Trophoblast cell (in vitro differentiated cells and primary cell): ENCODE data around the gene SRI.
"Not testable (repeated sequence)": the region's sequence is repeated elsewhere in the genome, so short reads cannot be mapped to it uniquely, and the experiment has no call there.

Experiments
- DNase-seq, 2 donors: peaks; one replicate each; pipeline ENCODE4 v3.0.0-alpha.2; 2016
- H2AFZ ChIP-seq: 2 replicates; pipeline ENCODE4 v1.6.1; 2013; ENCODE audit warnings: low read length, moderate library complexity, mild to moderate bottlenecking; ENCODE audit not compliant: insufficient read depth, poor library complexity
- H2AK5ac ChIP-seq: 2 replicates; pipeline ENCODE4 v1.6.1; 2013; ENCODE audit warnings: mild to moderate bottlenecking, low read length
- H2BK120ac ChIP-seq: 2 replicates; pipeline ENCODE4 v1.6.1; 2013; ENCODE audit warnings: low read length, mild to moderate bottlenecking, moderate library complexity; ENCODE audit not compliant: insufficient read depth, poor library complexity
- H2BK12ac ChIP-seq: 2 replicates; pipeline ENCODE4 v1.6.1; 2013; ENCODE audit warnings: mild to moderate bottlenecking, low read length, moderate library complexity
- H2BK5ac ChIP-seq: 2 replicates; pipeline ENCODE4 v1.6.1; 2013; ENCODE audit warnings: low read length, low read depth, moderate library complexity, mild to moderate bottlenecking; ENCODE audit not compliant: poor library complexity
- H3K14ac ChIP-seq: 2 replicates; pipeline ENCODE4 v1.6.1; 2013; ENCODE audit warnings: mild to moderate bottlenecking, low read length
- H3K18ac ChIP-seq: 2 replicates; pipeline ENCODE4 v1.6.1; 2013; ENCODE audit warnings: mild to moderate bottlenecking, low read length
- H3K23ac ChIP-seq: 2 replicates; pipeline ENCODE4 v1.6.1; 2013; ENCODE audit warnings: low read length
- H3K27ac ChIP-seq: 2 replicates; pipeline ENCODE4 v1.5.1; 2013; ENCODE audit warnings: low read depth, mild to moderate bottlenecking, inconsistent platforms, low read length, moderate library complexity
- H3K27me3 ChIP-seq: 2 replicates; pipeline ENCODE4 v1.6.1; 2013; ENCODE audit warnings: inconsistent platforms, mild to moderate bottlenecking, low read length, moderate library complexity; ENCODE audit not compliant: insufficient read depth
- H3K36me3 ChIP-seq, 2 experiments: 1 replicate in 1 of 2; 2 replicates in 1 of 2; pipeline ENCODE4 v1.6.1; 2013; ENCODE audit warnings: low read length in 2 of 2, mild to moderate bottlenecking in 2 of 2, moderate library complexity in 1 of 2; ENCODE audit not compliant: insufficient read depth in 2 of 2, control insufficient read depth in 1 of 2
- H3K4ac ChIP-seq: 2 replicates; pipeline ENCODE4 v1.6.1; 2013; ENCODE audit warnings: low read depth, mild to moderate bottlenecking, low read length, moderate library complexity
- H3K4me1 ChIP-seq, 2 experiments: 1 replicate in 1 of 2; 2 replicates in 1 of 2; pipeline ENCODE4 v1.6.1; 2013; ENCODE audit warnings: low read length in 2 of 2, mild to moderate bottlenecking in 2 of 2, moderate library complexity in 1 of 2; ENCODE audit not compliant: insufficient read depth in 2 of 2, control insufficient read depth in 1 of 2
- H3K4me2 ChIP-seq: 2 replicates; pipeline ENCODE4 v1.6.1; 2013; ENCODE audit warnings: inconsistent platforms, mild to moderate bottlenecking, low read length, moderate library complexity
- H3K4me3 ChIP-seq: 2 replicates; pipeline ENCODE4 v1.5.1; 2013; ENCODE audit warnings: mild to moderate bottlenecking, low read depth, low read length, inconsistent platforms
- H3K79me1 ChIP-seq: one replicate; pipeline ENCODE4 v1.6.1; 2013; ENCODE audit warnings: low read length
- H3K79me2 ChIP-seq: 2 replicates; pipeline ENCODE4 v1.6.1; 2013; ENCODE audit warnings: low read length, mild to moderate bottlenecking; ENCODE audit not compliant: control insufficient read depth, insufficient read depth, poor library complexity
- H3K9ac ChIP-seq: 2 replicates; pipeline ENCODE4 v1.6.1; 2013; ENCODE audit warnings: mild to moderate bottlenecking, low read length
- H3K9me3 ChIP-seq: 2 replicates; pipeline ENCODE4 v1.6.1; 2013; ENCODE audit warnings: low read depth, mild to moderate bottlenecking, control low read depth, inconsistent platforms, low read length; ENCODE audit not compliant: insufficient read depth
- H4K12ac ChIP-seq: 2 replicates; pipeline ENCODE4 v1.6.1; 2013; ENCODE audit warnings: low read depth, mild to moderate bottlenecking, low read length, moderate library complexity
- H4K8ac ChIP-seq: 2 replicates; pipeline ENCODE4 v1.6.1; 2013; ENCODE audit warnings: low read depth, mild to moderate bottlenecking, low read length, moderate library complexity
- H4K91ac ChIP-seq: one replicate; pipeline ENCODE4 v1.6.1; 2013; ENCODE audit warnings: low read depth, mild to moderate bottlenecking, low read length, moderate library complexity
- WGBS: extraction: QIAGEN DNeasy Blood & Tissue Kit; methylation state at CpG from one replicate; pipeline ENCODE4 v1.1.7; 2013; ENCODE audit warnings: missing lambda C conversion rate; ENCODE audit not compliant: insufficient read length, insufficient coverage; ENCODE audit errors: extremely low coverage; 5-methylcytosine and 5-hydroxymethylcytosine counted together

Gene SRI

DNA sequence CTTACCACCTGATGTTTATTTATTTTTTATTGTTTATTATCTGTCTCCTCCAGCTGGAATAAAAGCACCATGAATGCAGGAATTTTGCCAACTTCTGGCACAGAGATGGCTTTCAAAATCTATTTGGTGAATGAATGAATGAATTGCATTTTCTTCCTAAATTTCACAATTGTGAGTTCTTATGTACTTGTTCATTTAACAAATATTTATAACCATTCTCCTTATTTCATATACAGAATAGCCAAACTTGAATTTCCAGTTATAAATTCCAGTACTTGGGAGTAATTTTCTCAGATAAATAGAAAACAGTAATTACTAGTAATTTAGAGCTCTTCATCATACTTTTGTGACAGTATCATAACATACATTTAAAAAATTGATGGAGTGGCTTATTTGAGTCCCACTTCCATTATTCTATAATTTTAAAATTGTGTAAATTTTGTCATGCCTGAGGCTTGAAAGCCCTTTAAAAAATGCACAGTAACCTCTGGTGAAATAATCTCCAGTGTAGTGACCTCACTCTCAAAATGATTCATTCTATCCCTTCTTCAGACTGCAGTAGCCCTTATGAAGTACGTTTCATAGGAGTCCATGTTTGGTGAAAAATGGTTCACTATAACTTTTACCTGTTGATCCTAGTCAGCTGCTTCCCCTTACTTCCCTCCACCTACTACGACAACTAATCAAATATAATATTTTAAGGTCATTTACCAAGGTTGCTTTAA lies 40.0 kb upstream of the SRI start:
- H3K9me3 ChIP-seq = peaks cover 1% of the 10 kb centered on the region
- H3K4me3 ChIP-seq = no peak overlapping the region
- no peak overlapping the region for H4K91ac ChIP-seq
- H3K79me1 ChIP-seq = no peaks in the 10 kb centered on the region
- no peak overlapping the region for H3K4ac ChIP-seq
- no peak overlapping the region for H3K14ac ChIP-seq
- DNase-seq = peak; percentile 44 to 92
- no peak overlapping the region for H3K9ac ChIP-seq
- no peak overlapping the region for H2BK120ac ChIP-seq
- no peak overlapping the region for H2AFZ ChIP-seq
- H3K18ac ChIP-seq = no peak overlapping the region
- no peak overlapping the region for H4K12ac ChIP-seq
- H3K27me3 ChIP-seq = no peaks in the 10 kb centered on the region
- H4K8ac ChIP-seq = no peak overlapping the region
- H3K79me2 ChIP-seq = no peaks in the 10 kb centered on the region
- no peak overlapping the region for H2BK5ac ChIP-seq
- H3K36me3 ChIP-seq = no peaks in the 10 kb centered on the region
- no peaks in the 10 kb centered on the region for H3K4me1 ChIP-seq
- no peak overlapping the region for H2BK12ac ChIP-seq
- no peak overlapping the region for H2AK5ac ChIP-seq
- WGBS = no CpG with 5 or more reads among the region's 2 CpGs
- no peak overlapping the region for H3K4me2 ChIP-seq
- no peak overlapping the region for H3K23ac ChIP-seq
- H3K27ac ChIP-seq = no peak overlapping the region

DNA sequence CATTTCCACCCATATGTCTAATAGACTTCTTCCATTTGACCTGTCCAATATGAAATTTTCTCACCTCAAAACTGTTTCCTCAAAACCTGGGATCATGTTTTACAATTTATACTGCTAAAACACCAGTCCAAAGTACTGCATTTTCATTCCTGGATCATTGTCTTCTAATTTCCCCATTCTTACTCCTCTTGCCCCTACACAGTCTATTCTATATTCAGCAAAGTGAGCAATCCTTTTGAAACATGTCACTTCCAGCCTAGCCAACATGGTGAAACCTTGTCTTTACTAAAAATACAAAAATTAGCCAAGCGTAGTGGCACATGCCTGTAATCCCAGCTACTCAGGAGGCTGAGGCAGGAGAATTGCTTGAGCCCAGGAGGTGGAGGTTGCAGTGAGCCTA lies 38.5 kb upstream of the SRI start:
- not testable (repeated sequence) for H4K12ac ChIP-seq, DNase-seq, H3K27me3 ChIP-seq, H2BK5ac ChIP-seq, H2AFZ ChIP-seq, H4K91ac ChIP-seq, H2AK5ac ChIP-seq, H3K27ac ChIP-seq, H3K9me3 ChIP-seq, H3K14ac ChIP-seq, H3K4me1 ChIP-seq, H3K4me2 ChIP-seq, H2BK120ac ChIP-seq, H3K9ac ChIP-seq, H2BK12ac ChIP-seq, H3K18ac ChIP-seq, H3K36me3 ChIP-seq, H3K4ac ChIP-seq, H3K79me1 ChIP-seq, H3K23ac ChIP-seq, H4K8ac ChIP-seq, H3K4me3 ChIP-seq, H3K79me2 ChIP-seq
- no CpG with 5 or more reads among the region's 1 CpG for WGBS

DNA sequence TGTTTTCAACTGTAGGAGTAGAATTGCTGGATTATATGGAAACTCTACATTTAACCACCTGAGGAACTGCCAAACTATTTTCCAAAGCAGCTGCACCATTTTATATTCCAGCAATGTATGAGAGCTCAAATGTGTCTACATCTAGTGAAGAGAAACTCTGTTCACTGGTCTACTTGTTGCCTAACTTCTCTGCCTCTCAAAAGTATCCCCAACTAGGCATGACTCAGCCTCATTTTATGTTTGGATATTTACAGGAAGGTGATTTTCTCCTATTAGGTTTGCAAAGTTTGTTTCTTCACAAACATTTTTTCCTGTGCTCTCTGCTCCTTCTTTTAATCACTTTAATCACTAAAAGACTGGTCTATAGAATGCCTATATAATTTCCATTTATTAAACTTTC lies 37.1 kb upstream of the SRI start:
- Histone ChIP-seq H3K4me2 (no peak overlapping the region), H3K79me1 (no peaks in the 10 kb centered on the region), H3K36me3 (no peaks in the 10 kb centered on the region), H3K27ac (no peak overlapping the region), H2BK120ac (no peak overlapping the region), H3K14ac (no peak overlapping the region), H3K23ac (no peak overlapping the region), H3K27me3 (no peaks in the 10 kb centered on the region), H3K9ac (no peak overlapping the region), H4K91ac (no peak overlapping the region), H2BK5ac (no peak overlapping the region), H3K4me1 (no peaks in the 10 kb centered on the region), H3K4me3 (no peak overlapping the region), H3K4ac (no peak overlapping the region), H3K9me3 (peaks cover 5% of the 10 kb centered on the region), H2BK12ac (no peak overlapping the region), H3K18ac (no peak overlapping the region), H2AK5ac (no peak overlapping the region), H2AFZ (no peak overlapping the region), H4K12ac (no peak overlapping the region), H4K8ac (no peak overlapping the region), H3K79me2 (no peaks in the 10 kb centered on the region)
- peak in 1 of 2 donors; percentile 44 for DNase-seq

DNA sequence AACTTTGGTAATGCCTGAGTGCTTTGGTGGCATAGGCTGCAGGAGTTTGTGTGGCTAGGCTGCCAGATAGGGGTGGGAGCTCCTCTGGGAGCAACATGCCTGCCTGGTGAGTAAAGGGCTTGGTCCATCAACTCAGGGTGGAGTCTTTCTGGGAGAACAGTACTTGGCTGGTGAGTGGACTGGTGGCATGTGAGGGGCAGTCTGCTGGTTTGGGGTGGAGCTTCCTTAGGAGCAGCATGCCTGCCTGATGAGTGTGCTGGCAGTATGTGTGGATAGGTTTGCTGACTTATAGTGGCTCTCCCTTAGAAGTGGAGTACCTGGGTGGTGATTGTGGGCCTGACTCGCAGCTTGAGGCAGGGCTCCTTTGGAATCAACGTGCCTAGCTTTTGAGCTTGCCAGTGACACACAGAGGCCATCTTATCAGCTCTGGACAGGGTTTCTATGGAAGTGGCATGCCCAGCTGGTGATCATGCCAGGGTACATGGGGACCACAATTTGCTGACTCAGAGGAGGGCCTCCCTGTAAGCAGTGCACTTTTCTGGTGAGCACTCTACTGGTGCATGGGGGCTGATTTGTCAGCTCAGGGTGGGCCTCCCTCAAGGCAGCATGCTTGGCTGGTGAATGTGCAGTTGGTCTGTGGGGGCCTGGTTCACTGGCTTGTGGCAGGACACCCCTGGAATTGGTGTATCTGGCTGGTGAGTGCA lies 35.0 kb upstream of the SRI start:
- no peak overlapping the region for H2AFZ ChIP-seq
- no peaks in the 10 kb centered on the region for H3K79me1 ChIP-seq
- no peak overlapping the region for H4K91ac ChIP-seq
- H3K4me3 ChIP-seq = no peak overlapping the region
- H3K4me1 ChIP-seq = no peaks in the 10 kb centered on the region
- no peak overlapping the region for H3K4me2 ChIP-seq
- H4K8ac ChIP-seq = no peak overlapping the region
- H3K18ac ChIP-seq = no peak overlapping the region
- DNase-seq = peak; percentile 85 to 89
- no peak overlapping the region for H3K4ac ChIP-seq
- WGBS = no CpG with 5 or more reads among the region's 2 CpGs
- H3K36me3 ChIP-seq = no peaks in the 10 kb centered on the region
- no peak overlapping the region for H2BK120ac ChIP-seq
- no peak overlapping the region for H3K27ac ChIP-seq
- H2BK5ac ChIP-seq = no peak overlapping the region
- peaks cover 5% of the 10 kb centered on the region for H3K9me3 ChIP-seq
- H2AK5ac ChIP-seq = no peak overlapping the region
- no peak overlapping the region for H2BK12ac ChIP-seq
- H3K23ac ChIP-seq = no peak overlapping the region
- no peak overlapping the region for H4K12ac ChIP-seq
- no peak overlapping the region for H3K9ac ChIP-seq
- H3K79me2 ChIP-seq = no peaks in the 10 kb centered on the region
- no peaks in the 10 kb centered on the region for H3K27me3 ChIP-seq
- H3K14ac ChIP-seq = no peak overlapping the region
